Hippocampal formation (tissue), 2 donors: Measurements from ENCODE around the gene ADD2.
"Not testable (repeated sequence)": the region's sequence is repeated elsewhere in the genome, so short reads cannot be mapped to it uniquely, and the experiment has no call there.

Experiments used
- DNase-seq, 2 donors: peaks; one replicate each; lab custom pipeline; 2025; lab: John Stamatoyannopoulos, UW

Gene ADD2, protein sequence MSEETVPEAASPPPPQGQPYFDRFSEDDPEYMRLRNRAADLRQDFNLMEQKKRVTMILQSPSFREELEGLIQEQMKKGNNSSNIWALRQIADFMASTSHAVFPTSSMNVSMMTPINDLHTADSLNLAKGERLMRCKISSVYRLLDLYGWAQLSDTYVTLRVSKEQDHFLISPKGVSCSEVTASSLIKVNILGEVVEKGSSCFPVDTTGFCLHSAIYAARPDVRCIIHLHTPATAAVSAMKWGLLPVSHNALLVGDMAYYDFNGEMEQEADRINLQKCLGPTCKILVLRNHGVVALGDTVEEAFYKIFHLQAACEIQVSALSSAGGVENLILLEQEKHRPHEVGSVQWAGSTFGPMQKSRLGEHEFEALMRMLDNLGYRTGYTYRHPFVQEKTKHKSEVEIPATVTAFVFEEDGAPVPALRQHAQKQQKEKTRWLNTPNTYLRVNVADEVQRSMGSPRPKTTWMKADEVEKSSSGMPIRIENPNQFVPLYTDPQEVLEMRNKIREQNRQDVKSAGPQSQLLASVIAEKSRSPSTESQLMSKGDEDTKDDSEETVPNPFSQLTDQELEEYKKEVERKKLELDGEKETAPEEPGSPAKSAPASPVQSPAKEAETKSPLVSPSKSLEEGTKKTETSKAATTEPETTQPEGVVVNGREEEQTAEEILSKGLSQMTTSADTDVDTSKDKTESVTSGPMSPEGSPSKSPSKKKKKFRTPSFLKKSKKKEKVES

DNA sequence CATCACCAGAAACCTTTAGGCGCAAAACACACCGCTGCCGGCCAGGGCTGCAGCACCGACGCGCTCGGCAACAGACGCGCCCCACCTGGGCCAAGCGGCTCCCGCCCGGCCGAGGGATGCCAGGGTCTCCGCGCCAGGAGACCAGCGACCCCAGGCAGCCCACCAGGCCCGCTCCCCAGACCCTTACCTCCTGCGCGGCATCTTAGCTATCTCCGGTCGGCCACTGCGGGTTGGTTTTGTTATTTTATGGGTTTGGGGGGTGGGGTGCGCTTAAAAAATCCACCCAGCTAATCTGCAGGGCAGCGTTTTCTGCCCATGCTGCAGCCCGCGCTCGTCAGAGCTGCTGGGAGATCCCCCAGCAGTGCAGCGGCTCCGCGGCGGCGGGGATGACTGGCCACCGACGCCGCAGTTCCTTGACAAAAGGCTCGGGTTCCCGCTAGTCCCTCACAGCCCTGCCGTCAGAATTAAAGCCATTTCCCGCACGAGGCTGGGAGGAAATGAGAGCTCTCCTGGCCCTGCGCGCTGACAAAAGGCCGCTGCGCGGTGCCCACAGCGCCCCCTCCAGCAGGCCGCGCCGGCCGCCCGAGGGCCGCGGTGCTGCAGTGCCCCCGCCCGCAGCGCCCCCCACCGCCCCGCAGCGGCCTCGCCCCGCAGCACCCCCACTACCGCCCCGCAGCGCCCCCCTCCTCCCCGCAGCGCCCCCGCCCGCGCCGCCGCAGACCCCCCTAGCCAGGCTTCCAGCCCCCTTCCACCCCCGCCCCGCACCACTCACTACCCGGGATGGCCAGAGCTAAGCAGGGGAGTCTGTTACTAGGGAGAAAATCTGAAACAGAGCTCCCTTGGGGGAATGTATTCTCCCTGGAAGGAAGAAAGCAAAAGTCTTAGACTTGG, at the start of gene ADD2:
TSS of gene ADD2 (minus strand) at position 502 of the 891 bp plus-strand sequence. CDS start 61,792 bp downstream, outside the sequence.
- DNase-seq, result peak; percentile 19 to 22

DNA sequence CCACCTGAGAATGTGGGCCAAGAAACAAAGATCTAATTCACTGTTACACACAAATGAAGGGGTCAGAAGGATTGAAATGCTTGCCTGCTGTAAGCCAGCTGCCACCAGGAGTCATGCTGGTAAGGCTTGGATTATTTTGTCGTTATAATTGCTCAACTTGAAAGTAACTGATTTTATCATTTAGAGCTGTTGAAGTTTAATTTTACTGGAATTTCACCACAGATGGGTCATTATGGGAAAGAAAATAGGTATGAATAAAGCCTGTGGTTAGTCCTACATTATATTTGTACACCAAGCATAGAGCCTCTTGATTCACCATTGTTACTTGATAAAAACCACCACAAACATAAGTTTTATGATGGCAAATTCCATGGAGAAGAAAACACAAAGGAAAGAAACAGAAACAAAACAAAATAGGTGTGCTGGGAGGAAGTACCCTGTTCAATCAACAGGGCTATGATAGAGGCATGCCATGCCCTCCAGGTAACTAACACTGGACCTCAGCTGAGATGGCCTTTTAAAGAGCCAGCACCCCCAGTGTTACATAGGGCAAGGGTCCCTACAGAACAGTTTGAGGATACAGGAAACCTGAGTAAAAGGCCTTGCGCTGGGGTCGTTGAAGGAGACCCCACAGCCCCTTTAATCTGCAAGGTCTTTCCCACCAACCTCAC, 49.4 kb upstream of the ADD2 start:
- no peak for DNase-seq

DNA sequence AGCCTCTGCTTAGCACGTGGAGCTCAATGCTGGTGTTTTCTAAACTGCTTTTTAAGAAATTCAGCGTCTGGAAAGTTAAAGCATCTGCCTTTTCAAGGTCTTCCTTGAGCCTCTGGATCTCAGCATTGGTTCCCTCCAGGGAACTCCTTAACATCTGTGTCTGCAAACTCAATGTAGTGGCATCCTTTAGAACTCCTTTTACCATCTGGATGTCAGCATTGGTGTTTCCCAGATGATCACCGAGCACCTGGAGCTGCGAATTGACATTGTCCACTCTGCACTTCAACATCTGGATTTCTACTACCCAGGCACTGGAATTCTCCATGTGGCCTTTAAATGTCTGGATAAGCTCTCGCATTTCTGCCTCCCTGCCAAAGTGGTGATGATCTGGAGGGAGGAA, 48.7 kb upstream of the ADD2 start:
- no peak for DNase-seq

DNA sequence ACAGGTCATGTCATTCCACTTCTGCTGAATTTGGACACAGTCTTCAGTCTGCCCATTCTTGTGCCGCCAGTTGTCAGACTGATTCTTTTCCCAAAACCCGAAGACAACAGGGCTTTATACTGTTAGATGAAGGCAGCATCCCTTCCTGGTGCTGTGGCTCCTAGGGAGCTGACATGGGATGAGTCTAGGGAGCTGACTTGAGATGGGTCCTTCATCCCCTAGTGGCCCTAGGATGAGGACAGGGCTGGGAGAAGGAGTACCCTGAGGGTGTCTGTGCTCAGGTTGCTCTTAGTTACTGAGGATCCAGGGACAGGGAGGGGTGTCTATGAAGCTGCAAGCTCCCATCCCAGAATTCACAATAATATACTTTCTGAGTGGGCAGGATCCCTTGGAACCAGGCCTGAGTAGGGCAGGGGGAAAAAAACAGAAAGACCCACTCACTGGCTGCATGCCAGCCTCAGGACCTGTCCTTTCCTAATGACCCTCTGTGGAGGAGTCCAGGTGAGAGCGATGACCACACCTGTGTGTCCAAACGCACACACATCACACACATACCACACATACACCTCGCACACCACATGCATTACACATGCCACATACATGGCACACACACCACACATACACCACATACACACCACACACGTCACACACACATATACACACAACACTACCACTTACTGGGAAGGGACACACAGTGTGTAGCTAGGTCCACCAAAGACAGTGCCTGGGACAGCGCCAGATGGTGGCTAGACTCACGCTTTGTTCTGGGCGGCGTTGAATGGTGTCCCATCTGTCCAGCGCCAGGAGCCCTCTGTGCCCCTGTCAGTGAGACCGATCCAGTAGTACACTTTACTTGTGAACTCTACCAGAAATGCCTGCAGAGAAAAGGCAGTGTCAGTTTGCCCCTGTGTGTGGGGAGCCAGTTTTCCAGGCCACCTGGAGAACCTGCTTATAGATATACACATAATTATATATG, 41.3 kb upstream of the ADD2 start:
- no peak for DNase-seq

DNA sequence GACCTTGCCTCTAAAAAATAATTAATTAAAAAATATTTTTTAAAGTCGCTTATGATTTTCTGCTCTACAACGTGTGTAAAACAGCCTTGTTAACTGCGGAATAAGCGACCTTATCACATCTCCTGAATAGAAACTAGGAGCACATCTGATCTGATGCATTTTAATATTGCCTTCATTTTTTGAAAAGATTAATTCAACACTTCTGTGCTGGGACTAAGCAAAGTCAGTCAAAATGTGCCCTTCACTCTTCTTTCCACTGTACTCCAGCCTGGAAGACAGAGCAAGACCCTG, 39.8 kb upstream of the ADD2 start:
- DNase-seq, result no peak

DNA sequence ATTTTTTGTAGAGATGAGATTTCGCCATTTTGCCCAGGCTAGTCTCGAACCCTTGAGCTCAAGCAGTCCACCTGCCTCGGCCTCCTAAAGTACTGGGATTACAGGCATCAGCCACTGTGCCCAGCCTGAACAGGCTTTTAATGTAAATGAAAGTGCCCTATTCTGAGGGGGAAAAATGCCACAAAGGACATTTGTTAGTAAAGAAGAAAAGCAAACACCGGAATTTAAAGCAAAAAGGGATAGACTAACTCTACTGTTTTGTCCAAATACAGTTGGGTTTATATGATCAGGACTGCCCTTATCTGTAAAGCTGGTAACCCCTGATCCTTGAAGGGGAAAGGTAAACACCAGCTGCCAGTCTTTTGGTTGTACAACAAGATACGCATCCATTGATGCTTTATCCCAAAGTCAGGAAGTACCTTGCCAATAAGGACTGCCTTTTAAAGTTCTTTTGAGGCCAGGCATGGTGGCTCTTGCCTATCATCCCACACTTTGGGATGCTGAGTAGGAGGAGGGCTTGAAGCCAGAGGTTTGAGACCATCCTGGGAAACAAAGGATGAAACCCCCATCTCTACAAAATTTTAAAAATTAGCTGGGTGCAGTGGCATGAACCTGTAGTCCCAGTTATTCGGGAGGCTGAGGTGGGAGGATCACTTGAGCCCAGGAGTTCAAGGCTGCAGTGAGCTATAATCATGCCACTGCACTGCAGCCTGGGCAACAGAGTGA, 39.3 kb upstream of the ADD2 start:
- DNase-seq, result no peak

DNA sequence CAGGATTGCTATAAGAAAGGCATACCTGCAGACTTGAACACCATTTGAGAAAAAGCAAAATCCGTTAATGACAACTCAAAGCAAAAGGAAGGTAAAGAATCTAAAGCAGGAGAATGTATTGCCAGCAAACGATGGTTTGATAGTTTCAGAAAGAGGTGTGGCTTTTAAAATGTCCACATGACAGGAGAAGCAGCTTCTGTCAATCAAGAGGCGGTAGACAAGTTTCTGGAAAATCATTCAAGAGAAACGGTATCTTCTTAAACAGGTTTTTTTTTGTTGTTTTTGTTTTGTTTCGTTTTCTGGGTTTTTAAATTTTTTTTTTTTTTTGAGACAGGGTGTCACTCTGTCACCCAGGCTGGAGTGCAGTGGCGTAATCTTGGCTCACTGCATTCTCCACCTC, 38.6 kb upstream of the ADD2 start:
- no peak for DNase-seq

DNA sequence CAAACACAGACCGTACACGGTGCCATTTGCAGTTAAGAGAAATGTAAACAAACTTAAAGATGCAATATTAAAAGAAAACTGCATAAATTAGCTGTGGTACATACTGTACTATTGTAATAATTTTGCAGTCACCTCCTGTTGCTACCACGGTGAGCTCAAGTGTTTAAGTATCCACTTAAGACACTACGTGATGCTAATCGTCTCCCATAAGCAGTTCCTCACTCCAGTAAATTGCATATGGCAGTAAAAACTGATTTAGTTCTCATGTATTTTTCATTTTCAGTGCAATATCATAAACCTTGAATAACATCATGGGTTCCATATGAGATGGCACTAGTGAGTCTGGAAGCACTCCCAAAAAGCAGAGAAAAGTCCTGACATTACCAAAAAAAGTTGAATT, 38.0 kb upstream of the ADD2 start:
- no peak for DNase-seq

DNA sequence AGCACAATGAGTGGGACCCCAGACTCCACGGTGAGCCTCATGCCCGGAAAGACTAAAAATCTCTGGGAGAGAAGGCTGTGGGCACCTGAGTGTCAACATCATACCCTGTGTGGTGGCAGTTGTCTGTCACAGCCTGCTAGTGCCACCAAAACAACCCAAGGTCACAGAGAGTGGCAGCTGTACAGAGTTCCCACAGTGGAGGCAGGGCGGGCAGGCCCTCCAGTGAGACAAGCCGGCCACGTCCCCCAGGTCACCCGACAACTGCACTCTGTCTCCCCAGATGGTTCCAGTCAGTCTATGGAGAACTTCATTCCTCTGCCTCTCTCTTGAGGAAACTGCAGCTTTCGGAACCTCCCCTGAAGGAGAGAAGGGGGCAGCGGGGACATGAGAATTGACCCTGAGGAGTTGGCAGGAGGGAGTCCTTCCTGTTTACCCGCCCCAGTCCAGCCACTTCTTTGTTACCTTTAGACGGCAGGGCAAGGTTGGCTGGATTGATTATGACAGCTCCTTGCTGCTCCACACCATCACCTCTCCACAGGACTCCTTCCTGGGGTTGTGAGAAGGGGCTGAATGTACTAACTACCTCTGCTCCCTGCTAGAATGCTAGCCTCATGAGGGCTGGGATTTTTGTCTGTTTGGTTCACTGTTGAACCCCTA, 33.7 kb upstream of the ADD2 start:
- DNase-seq, result no peak

DNA sequence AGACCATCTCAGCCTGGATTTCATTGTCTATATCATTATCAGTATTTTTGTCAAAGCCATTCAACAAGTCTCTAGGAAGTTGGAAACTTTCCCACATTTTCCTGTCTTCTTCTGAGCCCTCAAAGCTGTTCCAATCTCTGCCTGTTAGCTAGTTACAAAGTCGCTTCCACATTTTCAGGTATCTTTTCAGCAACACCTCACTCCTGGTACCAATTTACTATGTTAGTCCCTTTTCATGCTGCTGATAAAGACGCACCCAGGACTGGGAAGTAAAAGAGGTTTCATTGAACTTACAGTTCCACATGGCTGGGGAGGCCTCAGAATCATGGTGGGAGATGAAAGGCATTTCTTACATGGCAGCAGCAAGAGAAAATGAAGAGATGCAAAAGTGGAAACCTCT, 31.7 kb upstream of the ADD2 start:
- no peak for DNase-seq

DNA sequence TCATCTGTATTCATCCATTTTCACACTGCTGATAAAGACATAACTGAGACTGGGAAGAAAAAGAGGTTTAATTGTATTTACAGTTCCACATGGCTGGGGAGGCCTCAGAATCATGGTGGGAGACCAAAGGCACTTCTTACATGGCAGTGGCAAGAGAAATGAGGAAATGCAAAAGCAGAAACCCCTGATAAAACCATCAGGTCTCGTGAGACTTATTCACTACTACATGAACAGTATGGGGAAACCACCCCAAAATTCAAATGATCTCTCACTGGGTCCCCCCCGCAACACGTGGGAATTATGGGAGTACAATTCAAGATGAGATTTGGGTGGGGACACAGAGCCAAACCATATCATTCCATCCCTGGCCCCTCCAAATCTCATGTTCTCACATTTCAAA, 30.0 kb upstream of the ADD2 start:
- DNase-seq, result not testable (repeated sequence)

DNA sequence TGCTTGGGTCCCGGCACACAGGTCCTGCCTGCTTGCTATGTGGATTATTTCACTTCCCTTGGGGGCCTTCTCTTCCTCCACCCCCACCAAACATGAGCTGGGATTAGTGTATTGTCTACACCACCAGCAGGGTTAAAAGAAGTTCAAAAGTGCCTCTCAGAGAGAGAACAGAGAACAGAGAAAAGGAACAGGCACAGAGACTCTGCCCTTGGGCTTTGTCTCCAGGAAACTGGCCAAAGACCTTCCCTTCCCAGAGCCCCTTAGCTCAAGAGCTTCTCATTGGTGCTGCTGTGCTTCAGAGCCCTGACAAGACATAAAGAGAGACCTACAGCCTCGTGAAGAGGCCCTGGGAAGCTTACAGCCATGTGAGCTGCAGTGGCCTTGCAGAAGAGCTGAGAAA, 29.5 kb upstream of the ADD2 start:
- DNase-seq, result no peak

DNA sequence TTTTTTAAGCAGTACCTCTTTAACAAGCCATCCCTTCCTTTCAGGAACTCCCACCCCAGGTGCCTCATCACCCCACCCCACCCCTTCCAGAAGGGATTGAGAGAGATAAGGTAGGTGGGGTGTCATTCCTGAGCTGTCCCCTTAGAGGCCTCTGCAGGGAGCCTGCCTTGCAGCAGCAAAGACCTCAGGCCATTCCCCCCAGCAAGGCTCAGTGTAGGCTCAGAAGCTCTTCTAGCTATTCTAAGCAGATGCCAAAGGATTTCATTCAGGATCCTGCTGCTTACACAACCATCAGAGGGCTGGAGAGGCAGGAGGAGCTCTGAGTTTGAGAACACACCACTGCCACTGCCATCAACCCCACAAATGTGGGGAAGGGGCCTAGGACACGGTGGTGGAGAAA, 28.3 kb upstream of the ADD2 start:
- no peak for DNase-seq

DNA sequence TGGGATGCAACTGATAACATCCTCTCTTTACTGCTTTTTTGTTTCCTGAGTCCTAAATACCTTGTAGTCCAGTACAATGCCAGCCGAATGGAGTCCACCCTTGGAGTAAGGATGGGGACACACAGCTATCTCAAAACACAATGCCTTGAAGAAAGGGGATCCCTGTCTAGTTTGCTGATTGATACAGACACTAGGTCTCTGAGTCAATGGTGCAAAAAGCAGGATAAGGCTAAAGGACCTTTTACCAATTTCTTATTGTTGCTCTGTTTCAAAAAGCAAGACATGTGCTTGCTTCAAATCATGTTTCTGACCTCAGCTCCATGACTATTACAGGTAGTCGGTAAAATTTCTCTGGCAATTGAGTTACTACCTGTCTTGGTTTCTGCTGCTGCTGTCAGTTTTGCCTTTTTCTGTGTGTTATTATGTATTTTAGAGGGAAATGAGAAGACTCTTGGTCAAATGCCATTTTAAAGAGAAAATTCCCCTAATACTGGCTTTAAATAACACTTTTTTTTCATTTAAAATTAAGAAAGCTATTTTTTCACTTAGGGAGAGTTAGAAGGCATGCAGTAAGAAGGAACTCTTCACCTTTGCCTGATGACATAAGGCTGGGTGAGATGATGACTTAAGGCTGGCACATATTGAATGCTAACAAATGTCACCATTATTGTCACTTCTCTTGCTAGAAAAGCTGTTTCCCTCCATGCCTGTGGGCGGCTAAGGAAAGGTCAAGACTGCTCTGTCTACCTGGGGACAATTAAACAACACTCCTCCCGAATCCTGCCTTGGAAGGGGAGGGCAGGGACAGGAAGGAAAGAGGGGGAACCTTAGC, 27.4 kb upstream of the ADD2 start:
- DNase-seq, result no peak

DNA sequence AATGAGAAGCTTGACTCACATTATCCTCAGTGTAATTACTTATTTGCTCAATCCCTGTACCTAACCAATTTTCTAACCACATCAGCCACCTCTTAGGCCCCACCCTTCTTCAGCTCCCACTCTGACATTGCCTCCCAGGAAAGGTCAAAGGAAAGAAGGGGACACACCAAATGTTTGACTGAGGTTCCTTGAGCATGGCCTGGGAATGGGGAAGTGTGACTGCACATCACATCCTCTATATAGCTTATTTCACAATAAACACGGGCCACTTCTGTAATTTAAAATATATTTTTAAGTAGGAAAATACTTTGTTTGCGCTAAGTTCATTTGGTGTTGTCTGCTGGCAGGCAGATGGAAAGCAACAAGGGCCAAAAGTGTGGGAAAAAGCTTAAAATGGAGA, 25.4 kb upstream of the ADD2 start:
- DNase-seq, result no peak

DNA sequence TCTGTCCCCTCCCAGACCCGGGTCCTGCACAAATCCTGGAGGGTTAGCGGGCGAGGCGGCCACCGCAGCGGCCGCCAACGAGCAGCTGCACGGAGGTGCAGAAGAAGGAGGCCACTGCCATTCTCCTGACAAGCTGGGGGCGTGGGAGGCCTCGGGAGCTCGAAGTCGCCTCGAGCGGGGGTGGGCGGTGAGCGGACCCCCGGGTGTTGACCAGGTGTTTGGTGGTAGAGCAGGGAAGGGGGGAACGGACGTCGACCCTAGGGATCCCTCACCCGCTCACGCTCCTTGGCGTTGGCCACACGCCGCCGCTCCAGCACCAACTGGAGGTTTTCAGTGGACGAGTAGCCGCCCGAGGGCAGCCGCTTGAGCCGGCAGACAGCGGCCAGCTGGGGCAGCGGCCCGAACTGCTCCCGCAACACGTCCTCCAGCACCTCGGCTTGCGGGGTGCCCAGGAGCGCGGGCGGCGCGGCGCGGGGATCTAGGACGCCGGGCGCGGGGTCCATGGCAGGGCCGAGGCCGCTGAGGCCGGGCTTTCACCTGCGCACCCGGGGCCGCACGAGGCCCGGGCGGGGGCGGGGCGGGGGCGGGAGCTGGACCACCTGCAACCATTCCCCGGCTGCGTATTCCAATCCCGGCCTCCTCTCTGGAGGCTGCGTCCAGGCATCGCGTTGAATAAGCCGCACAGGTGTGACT, 22.3 kb upstream of the ADD2 start, which contains the start of gene FIGLA:
TSS of gene FIGLA (minus strand) at position 508 of the 693 bp plus-strand sequence. CDS start at position 503, 5 bp downstream.
- DNase-seq, result no peak

DNA sequence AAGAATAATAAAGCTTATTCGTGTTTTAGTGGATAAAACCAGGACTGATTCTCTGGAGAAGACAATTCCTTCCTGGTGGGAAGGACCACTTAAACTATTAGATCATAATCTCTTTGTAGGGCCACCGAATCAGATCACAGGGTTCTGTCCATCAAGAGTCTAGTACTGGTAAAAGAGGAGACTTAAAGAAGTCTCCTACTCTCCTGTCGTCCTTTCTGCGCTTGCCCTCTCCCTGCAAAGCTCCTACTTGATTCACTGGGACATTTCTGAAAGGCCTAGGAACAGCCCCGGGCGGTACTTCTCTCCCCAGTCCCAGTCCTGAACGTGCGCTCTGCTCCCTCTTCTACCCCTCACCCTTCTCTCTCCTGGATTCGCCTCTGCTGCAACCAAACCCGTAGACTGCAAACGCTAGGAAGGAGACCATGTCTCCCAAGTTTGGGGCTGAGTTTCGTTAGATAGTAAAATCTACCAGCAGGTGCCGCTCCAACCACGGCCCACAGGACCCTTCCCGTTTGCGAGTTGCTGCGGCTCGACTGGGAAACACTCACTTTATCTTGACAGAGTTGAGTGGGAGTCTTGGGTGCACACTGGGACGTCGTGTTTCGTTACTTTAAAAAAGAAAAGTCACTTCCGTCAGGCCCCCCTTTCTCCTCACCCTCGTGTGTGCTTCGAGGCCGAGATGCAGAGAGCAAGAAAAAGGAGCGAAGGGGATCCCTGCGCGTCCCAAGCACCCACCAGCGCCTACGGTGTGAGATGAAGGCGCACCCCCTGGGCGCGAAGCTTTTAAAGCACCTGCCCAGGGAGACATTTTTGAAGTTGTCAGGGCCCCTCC, 21.5 kb upstream of the ADD2 start:
- DNase-seq, result peak; percentile 27 to 51
